ENCODE measurements around the gene DLK2.
"Not testable (repeated sequence)": the region's sequence is repeated elsewhere in the genome, so short reads cannot be mapped to it uniquely, and the experiment has no call there.

GRCh38 chr6:43415275-43415674 lies 40.1 kb downstream of the DLK2 start:
- not testable (repeated sequence) for TF ChIP-seq CSRNP3 (CRISPR knock-in tag; IDR thresholded peaks at IDR 0.05); GLIS3 (CRISPR knock-in tag; IDR thresholded peaks at IDR 0.05); PATZ1 (CRISPR knock-in tag; IDR thresholded peaks at IDR 0.05; ENCODE audit: borderline replicate concordance)

Measured in SK-N-SH treated with all-trans-retinoic acid at 6 μM for 48 hours (cell line).